RWPE1 (cell line): ENCODE data around the gene SPEF1.

ENCODE experiments used
- CTCF ChIA-PET: fragments of 350-600 bp; sonication (Branson Sonifier 250); formaldehyde crosslinking; extraction: SDS; loops from one replicate; lab custom pipeline; 2021; lab: Yijun Ruan, JAX
- POLR2A ChIA-PET: fragments of 400-600 bp; formaldehyde crosslinking; extraction: SDS; loops from one replicate; lab custom pipeline; 2020; ENCODE audit warnings: antibody characterized with exemption; ENCODE audit not compliant: low non-redundant PET; lab: Yijun Ruan, JAX
- DNase-seq: peaks from one replicate; pipeline ENCODE4 v3.0.0; 2012; ENCODE audit warnings: low spot score
- H3K27ac ChIP-seq: fragments of 450-650 bp; 2 replicates; pipeline ENCODE4 v1.5.1; 2017
- TF ChIP-seq, protein P1 (sequence below): fragments of 450-650 bp; conservative IDR thresholded peaks from 2 replicates; pipeline ENCODE4 v1.5.1; 2017; ENCODE audit warnings: low read depth, mild to moderate bottlenecking

Gene SPEF1

GRCh38 chr20:3814928-3815495 lies 33.8 kb upstream of the SPEF1 start:
- TF ChIP-seq, protein P1, sequence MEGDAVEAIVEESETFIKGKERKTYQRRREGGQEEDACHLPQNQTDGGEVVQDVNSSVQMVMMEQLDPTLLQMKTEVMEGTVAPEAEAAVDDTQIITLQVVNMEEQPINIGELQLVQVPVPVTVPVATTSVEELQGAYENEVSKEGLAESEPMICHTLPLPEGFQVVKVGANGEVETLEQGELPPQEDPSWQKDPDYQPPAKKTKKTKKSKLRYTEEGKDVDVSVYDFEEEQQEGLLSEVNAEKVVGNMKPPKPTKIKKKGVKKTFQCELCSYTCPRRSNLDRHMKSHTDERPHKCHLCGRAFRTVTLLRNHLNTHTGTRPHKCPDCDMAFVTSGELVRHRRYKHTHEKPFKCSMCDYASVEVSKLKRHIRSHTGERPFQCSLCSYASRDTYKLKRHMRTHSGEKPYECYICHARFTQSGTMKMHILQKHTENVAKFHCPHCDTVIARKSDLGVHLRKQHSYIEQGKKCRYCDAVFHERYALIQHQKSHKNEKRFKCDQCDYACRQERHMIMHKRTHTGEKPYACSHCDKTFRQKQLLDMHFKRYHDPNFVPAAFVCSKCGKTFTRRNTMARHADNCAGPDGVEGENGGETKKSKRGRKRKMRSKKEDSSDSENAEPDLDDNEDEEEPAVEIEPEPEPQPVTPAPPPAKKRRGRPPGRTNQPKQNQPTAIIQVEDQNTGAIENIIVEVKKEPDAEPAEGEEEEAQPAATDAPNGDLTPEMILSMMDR = no peak
- POLR2A ChIA-PET = interaction anchor here (0.6 to 0.7 kb wide), 2 partner anchors 30 to 337 kb away, joined by 3 to 11 read pairs; no protein-coding TSS in a partner anchor
- H3K27ac ChIP-seq = peak overlapping the region; percentile 28
- DNase-seq = no peak
- CTCF ChIA-PET = no interaction called here

DNA sequence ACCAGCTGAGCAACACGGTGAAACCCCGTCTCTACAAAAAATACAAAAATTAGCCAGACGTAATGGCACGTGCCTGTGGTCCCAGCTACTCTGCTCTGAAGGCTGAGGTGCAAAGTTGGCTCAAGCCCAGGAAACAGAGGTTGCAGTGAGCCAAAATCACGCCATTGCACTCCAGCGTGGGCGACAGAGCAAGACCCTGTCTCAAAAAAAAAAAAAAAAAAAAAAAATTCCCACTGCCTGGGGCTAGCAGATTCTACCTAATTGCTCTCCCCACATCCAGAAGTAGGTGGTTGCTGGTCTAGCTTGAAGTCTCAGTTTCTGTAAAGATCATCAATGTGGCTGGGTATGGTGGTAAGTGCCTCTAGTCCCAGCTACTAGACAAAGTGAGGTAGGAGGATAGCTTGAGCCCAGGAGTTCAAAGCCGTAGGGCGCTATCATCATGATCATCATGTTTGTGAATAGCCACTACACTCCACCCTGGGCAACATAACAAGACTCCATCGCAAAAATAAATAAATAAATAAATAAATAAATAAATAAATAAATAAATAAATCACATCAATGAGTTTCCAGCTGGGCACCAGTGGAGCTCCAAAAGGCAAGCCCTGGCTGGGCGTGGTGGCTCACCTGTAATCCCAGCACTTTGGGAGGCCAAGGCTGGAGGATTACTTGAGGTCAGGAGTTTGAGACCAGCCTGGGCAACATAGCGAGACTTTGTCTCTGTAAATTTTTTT lies 32.8 kb upstream of the SPEF1 start:
- H3K27ac ChIP-seq = peak overlapping the region; percentile 100
- POLR2A ChIA-PET = interaction anchor here (0.7 kb wide), 2 partner anchors 23 to 336 kb away, joined by 3 read pairs; no protein-coding TSS in a partner anchor
- CTCF ChIA-PET = interaction anchor here (0.6 to 1.1 kb wide), 2 partner anchors 18 to 330 kb away, joined by 3 to 4 read pairs; no protein-coding TSS in a partner anchor
- DNase-seq = no peak
- TF ChIP-seq, protein P1 = no peak

GRCh38 chr20:3812975-3813847 lies 32.0 kb upstream of the SPEF1 start:
- POLR2A ChIA-PET = no interaction called here

GRCh38 chr20:3812259-3812681 lies 31.0 kb upstream of the SPEF1 start:
- CTCF ChIA-PET = interaction anchor here (0.6 to 1.2 kb wide), 3 partner anchors 8 to 42 kb away, joined by 3 to 4 read pairs (median 4); partner anchors contain the start of gene AP5S1
- H3K27ac ChIP-seq = peak overlapping the region; percentile 100
- TF ChIP-seq, protein P1 = no peak
- DNase-seq = no peak
- POLR2A ChIA-PET = interaction anchor here (0.6 kb wide), 1 partner anchor 23 kb away, joined by 4 read pairs; no protein-coding TSS in a partner anchor

More at GRCh38 chr20:3812975-3813847, 32.0 kb upstream of the SPEF1 start:
- peak overlapping the region; percentile 100 for H3K27ac ChIP-seq
- TF ChIP-seq, protein P1 = no peak
- no peak for DNase-seq
- CTCF ChIA-PET = interaction anchor here (0.7 to 1.2 kb wide), 3 partner anchors 18 to 42 kb away, joined by 4 to 9 read pairs (median 4); no protein-coding TSS in a partner anchor

- DNase-seq = peak; percentile 97
- POLR2A ChIA-PET = interaction anchor here (0.6 kb wide), 1 partner anchor 22 kb away, joined by 4 read pairs; no protein-coding TSS in a partner anchor
- H3K27ac ChIP-seq = peak overlapping the region; percentile 100
- TF ChIP-seq, protein P1 = no peak
- CTCF ChIA-PET = interaction anchor here (0.5 to 1.2 kb wide), 4 partner anchors 9 to 135 kb away, joined by 3 to 4 read pairs (median 4); partner anchors contain the start of gene AP5S1
Observed at GRCh38 chr20:3811467-3812258, 30.4 kb upstream of the SPEF1 start.
